ENCODE measurements around the gene ADGRA1. TPM values are rescaled to one million over a fixed set of nuclear protein-coding genes. Genes with fewer than 3 reads are reported as not detected.

ADGRA1 gene
- total and polyA plus RNA-seq, 2 of the 8 experiments (the other 6 are each of a cell fraction or from before 2014, with no cell fraction given) = 0.17 to 0.21 TPM

- TF ChIP-seq CHD7 (IDR thresholded peaks at IDR 0.05; ENCODE audit: insufficient replicate concordance, low read length) (no peak), JUN (IDR thresholded peaks at IDR 0.05; ENCODE audit: low read depth, low read length) (no peak), SUZ12 (IDR thresholded peaks at IDR 0.05; ENCODE audit: low read length) (no peak), CHD2 (IDR thresholded peaks at IDR 0.05; ENCODE audit: low read length) (no peak), TCF12 (IDR thresholded peaks at IDR 0.05; ENCODE audit: low read depth, low read length) (no peak), RBBP5 (IDR thresholded peaks at IDR 0.05; ENCODE audit: borderline replicate concordance, low read depth, low read length) (no peak)
Measured at GRCh38 chr10:133076274-133077038, 11.3 kb upstream of the ADGRA1 start (continued).
